Stimulated activated CD4-positive, alpha-beta T cell treated with anti-CD3 and anti-CD28 coated beads, Interleukin-1b, Interleukin-23, amount 100 ng/mL, for 4 hours (primary cell): ENCODE data around the gene CAMK1D.
"Not testable (repeated sequence)": the region's sequence is repeated elsewhere in the genome, so short reads cannot be mapped to it uniquely, and the experiment has no call there.

ENCODE experiments used
- DNase-seq, 2 donors: peaks; one replicate each; pipeline ENCODE4 v3.0.0-alpha.2; 2020; ENCODE audit warnings: low read depth in 2 of 2

The CAMK1D gene

GRCh38 chr10:12791728-12792127 is 442.4 kb downstream of the CAMK1D start:
- no peak for DNase-seq

DNA sequence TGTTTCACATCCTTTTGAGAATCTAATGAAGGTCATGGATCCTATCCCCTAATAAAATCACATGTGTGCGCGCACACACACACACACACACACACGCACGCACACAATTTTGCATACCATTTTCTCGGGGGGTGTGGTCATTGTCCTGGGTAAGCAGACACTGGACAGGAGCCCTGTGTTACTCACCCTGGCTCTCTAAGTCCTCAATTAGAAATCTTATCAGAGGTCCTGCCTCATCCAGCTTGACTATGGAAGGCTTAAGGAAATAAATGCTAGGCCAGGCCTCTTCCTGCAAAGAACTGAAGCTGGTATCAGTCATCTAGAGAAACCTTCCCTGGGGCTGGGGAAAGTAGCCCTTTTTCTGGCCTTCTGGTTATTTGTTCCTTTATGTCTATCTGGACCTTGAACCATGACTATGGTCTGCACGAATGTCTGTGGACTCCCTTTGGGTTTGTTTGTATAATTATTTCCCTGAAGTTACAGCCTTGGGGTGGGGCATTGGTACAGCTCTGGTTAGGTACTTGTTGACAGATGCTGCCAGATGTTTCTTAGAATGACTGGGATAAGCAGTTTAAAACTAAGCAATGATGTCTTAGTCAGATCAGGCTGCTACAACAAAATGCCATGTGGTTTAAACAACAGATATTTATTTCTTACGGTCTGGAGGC is 443.7 kb downstream of the CAMK1D start:
- no peak for DNase-seq

GRCh38 chr10:12795315-12796110 is 446.2 kb downstream of the CAMK1D start:
- DNase-seq: no peak

DNA sequence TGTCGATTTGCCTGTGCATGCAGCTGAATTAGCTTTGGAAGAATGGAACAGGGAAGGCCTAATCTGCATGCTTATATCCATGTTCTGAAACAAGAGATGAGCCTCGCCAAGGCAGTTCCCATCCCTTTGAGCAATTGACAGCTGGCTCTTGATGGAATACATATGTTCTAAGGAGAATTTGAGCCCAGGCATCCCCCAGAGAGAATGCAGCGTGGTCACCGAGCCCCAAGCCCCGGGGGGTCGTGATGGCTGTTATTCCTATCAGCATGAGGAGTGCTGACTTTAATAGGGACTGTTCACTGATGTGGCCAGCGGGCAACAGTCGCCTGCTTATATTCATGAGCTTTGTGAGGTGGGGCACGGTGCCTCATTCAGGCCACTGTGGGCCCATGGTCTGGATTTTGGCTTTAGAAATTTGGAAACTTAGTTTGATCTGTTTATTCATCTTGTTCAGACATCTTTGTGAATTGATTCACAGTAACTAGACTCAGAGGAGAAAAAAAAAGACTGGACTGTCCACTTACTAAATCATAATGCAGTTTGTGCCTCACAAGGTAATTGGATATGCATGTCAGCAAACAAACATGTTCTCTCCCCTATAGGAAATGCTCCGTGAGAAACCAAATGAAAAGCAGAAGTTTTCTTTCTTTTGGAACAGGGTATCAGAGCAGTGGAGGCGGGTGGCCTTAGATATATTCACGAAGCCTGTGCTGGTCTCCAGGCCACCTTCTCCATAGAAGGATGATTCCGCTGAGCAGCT is 447.2 kb downstream of the CAMK1D start:
- no peak for DNase-seq

DNA sequence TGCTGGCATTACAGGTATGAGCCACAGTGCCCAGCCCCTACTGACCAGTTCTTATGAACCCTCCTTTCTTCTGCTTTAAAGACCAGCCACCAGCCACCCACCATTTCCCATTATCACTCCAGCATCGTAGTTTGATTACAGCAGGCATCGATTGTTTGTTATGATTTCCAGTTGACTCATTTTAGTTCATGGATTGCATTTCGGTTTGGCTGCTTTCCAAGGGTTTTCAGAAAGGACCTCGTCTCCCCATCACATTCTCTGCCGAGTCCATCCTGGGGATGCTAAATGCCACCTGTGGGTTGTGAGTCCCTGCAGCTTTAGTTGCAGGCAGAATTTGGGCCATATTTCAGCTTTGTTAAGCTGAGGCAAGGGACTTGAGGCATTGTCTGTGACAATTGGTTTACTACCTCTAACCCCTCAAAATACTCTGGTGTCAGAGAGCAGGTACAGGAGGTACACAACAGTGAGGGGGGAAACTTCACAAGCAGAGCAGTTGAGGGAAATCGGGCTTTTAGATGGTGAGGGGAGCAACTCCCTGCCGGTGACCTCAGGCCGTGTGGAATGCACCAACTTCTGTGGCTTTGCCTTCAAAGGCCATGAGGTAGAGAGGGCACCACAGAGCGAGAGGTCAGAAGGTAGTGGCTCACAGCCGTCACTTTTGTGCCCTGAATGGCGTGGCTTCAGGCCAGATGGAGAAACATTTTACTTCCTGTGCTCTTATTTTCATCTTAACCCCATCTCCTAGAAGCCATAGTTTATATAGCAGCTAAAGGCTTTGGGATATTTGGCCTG is 448.3 kb downstream of the CAMK1D start:
- no peak for DNase-seq

DNA sequence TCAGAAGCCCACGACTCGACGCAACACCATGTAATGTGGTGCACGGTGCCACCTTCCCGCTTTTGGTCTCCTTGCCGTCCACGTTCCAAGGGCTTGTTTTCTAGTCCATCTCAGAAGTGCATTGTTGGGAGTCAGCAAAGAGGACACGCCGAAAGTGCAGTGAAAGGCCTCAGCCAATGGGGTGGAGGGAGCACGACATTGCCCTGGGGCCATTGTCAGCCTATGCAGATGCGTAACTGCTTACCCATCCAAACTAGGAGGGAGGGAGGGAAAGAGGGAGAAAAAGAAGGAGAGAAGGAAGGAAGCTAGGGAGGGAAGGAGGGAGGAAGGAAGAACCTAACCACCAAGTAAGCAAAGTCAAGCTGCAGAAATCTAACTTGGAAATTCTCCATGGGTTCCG is 449.8 kb downstream of the CAMK1D start:
- no peak for DNase-seq

- no peak for DNase-seq
These were observed 450.4 kb downstream of the CAMK1D start for GRCh38 chr10:12799714-12800113.

DNA sequence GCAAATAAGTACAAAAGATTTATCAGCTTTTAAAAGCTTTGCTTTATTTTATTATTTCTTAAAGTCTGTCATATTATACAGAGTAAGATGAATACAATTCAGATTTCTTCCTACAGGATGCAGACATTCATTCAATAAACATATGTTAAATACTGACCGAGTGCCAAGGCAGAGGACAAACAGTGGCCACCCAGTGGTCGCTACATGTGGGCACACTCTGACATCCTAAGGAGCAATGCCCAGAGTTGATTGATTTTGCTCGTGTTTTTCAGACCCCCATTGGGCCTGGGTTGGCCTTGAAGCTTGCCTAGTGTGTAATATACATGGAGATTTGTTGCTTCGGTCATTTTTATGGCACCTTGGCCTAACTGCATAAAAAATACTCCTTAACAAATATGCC is 451.0 kb downstream of the CAMK1D start:
- no peak for DNase-seq

GRCh38 chr10:12801214-12802087 is 452.1 kb downstream of the CAMK1D start:
- DNase-seq: no peak

DNA sequence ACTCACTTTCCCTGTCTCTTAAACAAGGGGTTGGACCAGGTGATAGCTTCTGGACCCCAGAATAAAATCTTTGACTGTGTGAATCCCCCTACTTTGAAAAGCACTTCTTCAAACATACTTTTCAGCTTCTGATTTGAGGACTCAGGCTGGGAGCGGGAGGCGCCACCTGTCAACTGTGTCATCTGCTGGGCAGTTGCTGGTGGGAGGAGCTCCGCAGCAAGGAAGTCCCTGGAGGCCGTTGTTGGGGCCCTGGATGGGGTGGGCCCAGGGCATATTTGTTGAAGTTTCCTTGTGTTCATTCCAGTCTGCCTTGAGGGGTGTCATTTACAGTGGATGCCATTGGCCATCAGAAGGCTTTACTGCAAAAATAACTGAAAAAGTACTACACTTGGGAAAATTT is 454.4 kb downstream of the CAMK1D start:
- no peak for DNase-seq

- no peak for DNase-seq
These were observed 457.1 kb downstream of the CAMK1D start for GRCh38 chr10:12806228-12807095.

GRCh38 chr10:12807096-12807755 is 457.9 kb downstream of the CAMK1D start:
- no peak for DNase-seq

DNA sequence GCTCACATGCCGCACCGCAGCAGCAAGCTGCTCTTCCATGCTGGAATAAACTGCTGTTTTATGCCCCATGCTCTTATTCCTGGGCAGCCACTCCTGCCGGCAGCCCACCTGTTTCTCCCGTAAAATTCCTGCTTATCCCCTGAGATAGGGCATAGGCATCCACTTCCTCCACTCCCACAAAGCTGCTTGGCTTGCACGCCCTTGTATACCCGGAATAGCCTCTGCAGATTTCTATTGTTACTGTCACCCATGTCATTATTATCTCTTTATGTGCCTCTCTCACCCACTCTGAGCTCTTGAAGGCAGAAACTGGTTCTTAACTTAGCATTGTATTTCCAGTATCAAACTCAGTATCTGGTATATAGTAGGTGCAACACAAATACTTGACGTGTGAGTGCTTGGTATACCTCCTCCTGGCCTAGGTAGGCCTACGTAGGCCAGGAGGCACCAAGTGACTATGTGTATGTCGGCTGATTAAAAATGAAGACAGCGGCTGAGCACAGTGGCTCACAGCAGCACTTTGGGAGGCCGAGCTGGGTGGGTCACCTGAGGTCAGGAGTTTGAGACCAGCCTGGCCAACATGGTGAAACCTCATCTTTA is 458.8 kb downstream of the CAMK1D start:
- DNase-seq: no peak

- DNase-seq: not testable (repeated sequence)
These were observed 460.7 kb downstream of the CAMK1D start for GRCh38 chr10:12810046-12810445.

GRCh38 chr10:12811826-12812225 is 462.5 kb downstream of the CAMK1D start:
- no peak for DNase-seq

DNA sequence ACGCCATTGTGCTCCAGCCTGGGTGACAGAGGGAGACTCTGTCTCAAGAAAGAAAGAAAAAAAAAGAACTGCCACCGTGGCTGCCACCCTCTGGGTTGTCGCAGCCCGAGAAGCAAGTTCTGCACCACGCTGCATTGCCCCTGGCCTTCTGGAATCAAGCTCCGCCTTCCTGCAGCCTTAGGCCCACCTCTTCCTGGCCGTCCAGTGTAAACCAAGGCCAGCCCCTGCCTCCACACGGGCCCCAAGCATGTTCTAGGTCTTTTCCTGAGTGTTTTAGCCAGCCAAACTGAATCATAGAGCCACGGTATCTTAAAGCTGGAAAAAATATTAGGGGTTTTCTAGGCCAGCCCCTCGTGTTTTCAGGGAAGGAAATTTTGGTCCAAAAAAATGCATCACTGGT is 463.2 kb downstream of the CAMK1D start:
- no peak for DNase-seq

DNA sequence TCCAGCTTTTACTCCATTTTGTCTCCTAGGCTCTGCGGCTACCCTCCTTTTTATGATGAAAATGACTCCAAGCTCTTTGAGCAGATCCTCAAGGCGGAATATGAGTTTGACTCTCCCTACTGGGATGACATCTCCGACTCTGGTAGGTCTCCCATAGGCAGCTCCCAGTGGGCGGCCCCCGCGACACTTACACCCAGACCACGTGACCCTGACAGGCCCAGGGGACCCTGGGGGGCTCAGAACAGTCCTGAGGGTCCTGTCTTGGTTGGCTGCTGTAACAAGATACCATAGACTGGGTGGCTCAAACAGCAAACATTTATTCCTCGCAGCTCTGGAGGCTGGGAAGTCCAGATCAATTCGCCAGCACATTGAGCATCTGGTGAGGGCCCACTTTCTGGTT is 464.8 kb downstream of the CAMK1D start:
- no peak for DNase-seq

- DNase-seq: no peak
These were observed 469.7 kb downstream of the CAMK1D start for GRCh38 chr10:12819071-12819470.

GRCh38 chr10:12819656-12820055 is 470.3 kb downstream of the CAMK1D start:
- no peak for DNase-seq
